GM18867 (cell line): Measurements from ENCODE around the gene ANXA2R.
"Not testable (repeated sequence)": the region's sequence is repeated elsewhere in the genome, so short reads cannot be mapped to it uniquely, and the experiment has no call there.

Source experiments
- ATAC-seq: cut with Tn5 transposase; IDR thresholded peaks from one replicate; pipeline ENCODE4 v1.9.1; 2021; ENCODE audit warnings: mild to moderate bottlenecking, moderate library complexity; ENCODE audit not compliant: unreplicated experiment

The ANXA2R gene

GRCh38 chr5:43036409-43036808 is 3.7 kb downstream of the ANXA2R start:
- no peak for ATAC-seq

GRCh38 chr5:43034591-43034968 is 5.5 kb downstream of the ANXA2R start:
- ATAC-seq: no peak

- ATAC-seq: no peak
Measured at GRCh38 chr5:43033841-43034590, 6.1 kb downstream of the ANXA2R start.

- ATAC-seq: no peak
Measured at GRCh38 chr5:43027054-43027785, 12.9 kb downstream of the ANXA2R start.

GRCh38 chr5:43025184-43025950 is 14.8 kb downstream of the ANXA2R start:
- ATAC-seq: not testable (repeated sequence)

- ATAC-seq: no peak
Measured at GRCh38 chr5:43024217-43024616, 15.9 kb downstream of the ANXA2R start.

- ATAC-seq: no peak
Measured at GRCh38 chr5:43021151-43021550, 19.0 kb downstream of the ANXA2R start.

- peak; percentile 22 for ATAC-seq
Measured at GRCh38 chr5:43020399-43020746, 19.7 kb downstream of the ANXA2R start.

GRCh38 chr5:43019614-43020398 is 20.3 kb downstream of the ANXA2R start:
- ATAC-seq: peak; percentile 85

- no peak for ATAC-seq
Measured at GRCh38 chr5:43019291-43019613, 20.9 kb downstream of the ANXA2R start.

GRCh38 chr5:43017428-43017815 is 22.7 kb downstream of the ANXA2R start:
- ATAC-seq: no peak

- ATAC-seq: no peak
Measured at GRCh38 chr5:43016217-43016779, 23.8 kb downstream of the ANXA2R start.

GRCh38 chr5:43014522-43014921 is 25.6 kb downstream of the ANXA2R start:
- ATAC-seq: no peak

GRCh38 chr5:43010935-43011315 is 29.2 kb downstream of the ANXA2R start:
- ATAC-seq: no peak

- peak; percentile 45 for ATAC-seq
Measured at GRCh38 chr5:43008363-43009153, 31.6 kb downstream of the ANXA2R start.

GRCh38 chr5:43007911-43008362 is 32.2 kb downstream of the ANXA2R start:
- peak; percentile 50 for ATAC-seq

- ATAC-seq: peak; percentile 8
Measured at GRCh38 chr5:43007246-43007910, 32.7 kb downstream of the ANXA2R start.

GRCh38 chr5:43006424-43007202 is 33.5 kb downstream of the ANXA2R start:
- no peak for ATAC-seq

- ATAC-seq: no peak
Measured at GRCh38 chr5:43005031-43005430, 35.1 kb downstream of the ANXA2R start.
